ENCODE results near the gene FIGN. TPM values are rescaled to one million over a fixed set of nuclear protein-coding genes. Genes with fewer than 3 reads are reported as not detected.
A peak's percentile ranks its signal among the peaks of the same experiment; 100 is the strongest.

FIGN gene
- total and polyA plus RNA-seq, 2 donors (not counting 1 experiment from before 2014, with no cell fraction given) = not detected

DNA sequence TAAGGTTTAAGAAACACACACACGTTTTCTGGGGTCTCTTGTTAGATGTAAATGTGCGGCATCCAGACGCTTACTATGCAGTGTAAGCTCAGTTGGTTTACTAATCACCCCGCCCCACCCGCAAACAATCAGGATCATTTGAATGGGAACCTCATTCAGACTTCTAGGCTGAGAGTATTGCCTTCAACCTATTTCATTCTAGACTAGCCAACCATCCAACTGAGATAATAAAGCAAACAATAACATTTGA lies 1.3 kb upstream of the FIGN start:
- Mint-ChIP-seq H3K4me1 (peaks cover 10% of the 10 kb centered on the region), H3K27ac (no peak overlapping the region), H3K9me3 (ENCODE audit: insufficient read depth) (no peaks in the 10 kb centered on the region), H3K4me3 (peak overlapping the region; percentile 30), H3K27me3 (peaks cover 33% of the 10 kb centered on the region)
- CTCF ChIA-PET = no interaction called here
- Histone ChIP-seq H2AFZ (ENCODE audit: insufficient read depth, low read depth, low read length, poor library complexity, severe bottlenecking) (no peak overlapping the region), H3K27ac (ENCODE audit: low read length in 2 of 2) (no peak overlapping the region), H3K4me1 (ENCODE audit: control insufficient read depth in 2 of 2, insufficient read depth in 2 of 2, low read length in 2 of 2) (peaks cover 0 to 5% of the 10 kb centered on the region in 2 donors), H4K20me1 (ENCODE audit: control insufficient read depth, insufficient read depth, low read length, poor library complexity, severe bottlenecking) (no peaks in the 10 kb centered on the region), H3K79me2 (ENCODE audit: control insufficient read depth, insufficient read depth, low read length) (no peaks in the 10 kb centered on the region), H3K4me3 (ENCODE audit: control extremely low read depth in 1 of 5, extremely low read depth in 1 of 5, insufficient read depth in 1 of 5, low read depth in 2 of 5, low read length in 4 of 5) (no peak overlapping the region), H3K27me3 (replicated peaks in 1 of 4; ENCODE audit: control extremely low read depth in 1 of 4, control insufficient read depth in 3 of 4, insufficient read depth in 4 of 4, low read length in 3 of 4) (peaks cover 0 to 20% (median 15%) of the 10 kb centered on the region in 4 experiments), H3K9ac (ENCODE audit: low read length) (no peak overlapping the region), H3K36me3 (replicated peaks in 1 of 2; ENCODE audit: control extremely low read depth in 1 of 2, control insufficient read depth in 1 of 2, extremely low read depth in 1 of 2, insufficient read depth in 2 of 2, low read length in 1 of 2) (no peaks in the 10 kb centered on the region), H3K9me3 (ENCODE audit: control extremely low read depth in 1 of 3, control insufficient read depth in 2 of 3, insufficient read depth in 1 of 3, low read length in 2 of 3) (peaks cover 0 to 3% (median 0%) of the 10 kb centered on the region in 3 donors), H3K4me2 (replicated peaks; ENCODE audit: low read depth, low read length, poor library complexity, severe bottlenecking) (no peak overlapping the region)
- ATAC-seq (ENCODE audit: low read depth) (no peak), DNase-seq (no peak)
- intact Hi-C loops (cut with micrococcal nuclease) = no loop called here
- POLR2A ChIA-PET = no interaction called here
- 28% methylated on average over 4 of the region's 5 CpGs for WGBS (ENCODE audit: insufficient coverage)
- TF ChIP-seq, protein P1, sequence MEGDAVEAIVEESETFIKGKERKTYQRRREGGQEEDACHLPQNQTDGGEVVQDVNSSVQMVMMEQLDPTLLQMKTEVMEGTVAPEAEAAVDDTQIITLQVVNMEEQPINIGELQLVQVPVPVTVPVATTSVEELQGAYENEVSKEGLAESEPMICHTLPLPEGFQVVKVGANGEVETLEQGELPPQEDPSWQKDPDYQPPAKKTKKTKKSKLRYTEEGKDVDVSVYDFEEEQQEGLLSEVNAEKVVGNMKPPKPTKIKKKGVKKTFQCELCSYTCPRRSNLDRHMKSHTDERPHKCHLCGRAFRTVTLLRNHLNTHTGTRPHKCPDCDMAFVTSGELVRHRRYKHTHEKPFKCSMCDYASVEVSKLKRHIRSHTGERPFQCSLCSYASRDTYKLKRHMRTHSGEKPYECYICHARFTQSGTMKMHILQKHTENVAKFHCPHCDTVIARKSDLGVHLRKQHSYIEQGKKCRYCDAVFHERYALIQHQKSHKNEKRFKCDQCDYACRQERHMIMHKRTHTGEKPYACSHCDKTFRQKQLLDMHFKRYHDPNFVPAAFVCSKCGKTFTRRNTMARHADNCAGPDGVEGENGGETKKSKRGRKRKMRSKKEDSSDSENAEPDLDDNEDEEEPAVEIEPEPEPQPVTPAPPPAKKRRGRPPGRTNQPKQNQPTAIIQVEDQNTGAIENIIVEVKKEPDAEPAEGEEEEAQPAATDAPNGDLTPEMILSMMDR (IDR thresholded peaks at IDR 0.05) = no peak
- TF ChIP-seq EZH2 (IDR thresholded peaks at IDR 0.05; ENCODE audit: borderline replicate concordance, insufficient read depth, low read depth, low read length, poor library complexity, severe bottlenecking) = no peak

DNA sequence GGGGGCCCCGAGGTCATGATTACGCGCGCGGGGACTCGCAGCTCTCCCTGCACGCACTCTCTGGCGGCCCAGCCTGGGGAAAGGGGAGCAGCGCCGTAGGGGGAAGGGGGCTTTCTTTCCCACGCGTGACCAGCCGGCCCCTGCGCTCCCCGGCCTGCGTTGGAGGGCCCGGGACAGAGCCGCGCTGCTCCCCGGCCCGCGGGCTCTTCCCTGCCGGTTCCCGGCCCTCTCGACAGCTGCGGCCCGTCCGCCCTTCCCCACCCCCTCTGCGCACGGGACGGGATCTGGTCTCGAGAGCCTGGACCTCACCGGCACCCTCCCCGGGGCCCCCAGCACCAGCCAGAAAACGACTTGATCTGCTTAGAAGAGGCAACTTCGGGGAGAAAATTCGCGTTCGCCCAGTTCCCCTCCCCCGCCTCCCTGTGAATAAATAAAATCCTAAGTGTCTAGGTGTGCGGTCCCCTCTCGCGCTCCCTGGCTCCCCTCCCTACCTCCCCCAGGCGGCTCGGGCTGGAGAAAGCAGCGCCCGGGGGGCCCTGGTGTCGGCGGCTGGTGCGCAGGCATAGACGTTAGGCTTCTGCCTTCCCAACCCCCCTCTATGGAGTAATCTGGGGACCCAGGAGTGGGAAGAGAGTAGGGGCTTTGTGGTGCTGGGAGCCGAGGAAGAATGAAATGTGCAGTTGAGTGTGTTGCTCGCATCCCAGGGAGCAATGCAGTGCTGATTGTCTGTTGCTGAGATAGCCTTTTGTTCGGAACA lies 803 bp upstream of the FIGN start:
- no peak for TF ChIP-seq EZH2 (IDR thresholded peaks at IDR 0.05; ENCODE audit: borderline replicate concordance, insufficient read depth, low read depth, low read length, poor library complexity, severe bottlenecking)
- TF ChIP-seq, protein P1 (IDR thresholded peaks at IDR 0.05) = no peak
- Mint-ChIP-seq H3K27me3 (peaks cover 33% of the 10 kb centered on the region), H3K4me1 (peaks cover 10% of the 10 kb centered on the region), H3K27ac (no peak overlapping the region), H3K4me3 (peak overlapping the region; percentile 30), H3K9me3 (ENCODE audit: insufficient read depth) (no peaks in the 10 kb centered on the region)
- Histone ChIP-seq H3K79me2 (ENCODE audit: control insufficient read depth, insufficient read depth, low read length) (no peaks in the 10 kb centered on the region), H3K27ac (ENCODE audit: low read length in 2 of 2) (no peak overlapping the region), H3K4me3 (ENCODE audit: control extremely low read depth in 1 of 5, extremely low read depth in 1 of 5, insufficient read depth in 1 of 5, low read depth in 2 of 5, low read length in 4 of 5) (no peak overlapping the region), H3K27me3 (replicated peaks in 1 of 4; ENCODE audit: control extremely low read depth in 1 of 4, control insufficient read depth in 3 of 4, insufficient read depth in 4 of 4, low read length in 3 of 4) (peaks cover 0 to 20% (median 15%) of the 10 kb centered on the region in 4 experiments), H2AFZ (ENCODE audit: insufficient read depth, low read depth, low read length, poor library complexity, severe bottlenecking) (no peak overlapping the region), H4K20me1 (ENCODE audit: control insufficient read depth, insufficient read depth, low read length, poor library complexity, severe bottlenecking) (no peaks in the 10 kb centered on the region), H3K36me3 (replicated peaks in 1 of 2; ENCODE audit: control extremely low read depth in 1 of 2, control insufficient read depth in 1 of 2, extremely low read depth in 1 of 2, insufficient read depth in 2 of 2, low read length in 1 of 2) (no peaks in the 10 kb centered on the region), H3K4me1 (ENCODE audit: control insufficient read depth in 2 of 2, insufficient read depth in 2 of 2, low read length in 2 of 2) (peaks cover 0 to 5% of the 10 kb centered on the region in 2 donors), H3K4me2 (replicated peaks; ENCODE audit: low read depth, low read length, poor library complexity, severe bottlenecking) (peak overlapping the region; percentile 48), H3K9me3 (ENCODE audit: control extremely low read depth in 1 of 3, control insufficient read depth in 2 of 3, insufficient read depth in 1 of 3, low read length in 2 of 3) (peaks cover 0 to 3% (median 0%) of the 10 kb centered on the region in 3 donors), H3K9ac (ENCODE audit: low read length) (no peak overlapping the region)
- intact Hi-C loops (cut with micrococcal nuclease) = no loop called here
- POLR2A ChIA-PET = no interaction called here
- CTCF ChIA-PET = no interaction called here
- ATAC-seq (ENCODE audit: low read depth) = no peak
- DNase-seq = no peak
- 7% methylated on average over 47 of the region's 54 CpGs for WGBS (ENCODE audit: insufficient coverage)
